Parathyroid adenoma (tissue), 2 donors: ENCODE results near the gene CTTN.

Experiments
- H2AFZ ChIP-seq: fragments of 300-600 bp; sonication (generic); one replicate; pipeline ENCODE4 v1.7.0; 2017; ENCODE audit warnings: antibody characterized with exemption, mild to moderate bottlenecking
- H3K27ac ChIP-seq: fragments of 300-600 bp; sonication (generic); one replicate; pipeline ENCODE4 v1.7.0; 2017
- H3K27me3 ChIP-seq: fragments of 300-600 bp; sonication (generic); one replicate; pipeline ENCODE4 v1.7.0; 2017; ENCODE audit warnings: low read length; ENCODE audit not compliant: control insufficient read depth, insufficient read depth
- H3K36me3 ChIP-seq: fragments of 300-600 bp; sonication (generic); one replicate; pipeline ENCODE4 v1.7.0; 2017; ENCODE audit warnings: low read length; ENCODE audit not compliant: control insufficient read depth, insufficient read depth
- H3K4me1 ChIP-seq: fragments of 300-600 bp; sonication (generic); one replicate; pipeline ENCODE4 v1.7.0; 2017; ENCODE audit warnings: control low read depth
- H3K4me2 ChIP-seq: fragments of 300-600 bp; sonication (generic); one replicate; pipeline ENCODE4 v1.7.0; 2017; ENCODE audit warnings: low read length
- H3K4me3 ChIP-seq: fragments of 300-600 bp; sonication (generic); one replicate; pipeline ENCODE4 v1.7.0; 2017; ENCODE audit warnings: low read depth, low read length
- H3K79me2 ChIP-seq: fragments of 300-600 bp; sonication (generic); one replicate; pipeline ENCODE4 v1.7.0; 2017; ENCODE audit warnings: control low read depth
- H3K9ac ChIP-seq: fragments of 300-600 bp; sonication (generic); one replicate; pipeline ENCODE4 v1.7.0; 2017; ENCODE audit warnings: mild to moderate bottlenecking
- H3K9me3 ChIP-seq: fragments of 300-600 bp; sonication (generic); one replicate; pipeline ENCODE4 v1.7.0; 2017; ENCODE audit warnings: low read length; ENCODE audit not compliant: control insufficient read depth
- TF ChIP-seq, protein P1 (sequence below): fragments of 300-600 bp; sonication (generic); IDR thresholded peaks from one replicate; pipeline ENCODE4 v1.7.0; 2017; ENCODE audit warnings: antibody characterized with exemption, mild to moderate bottlenecking
- donor health status: primary hyperparathyroidism.

CTTN gene

DNA sequence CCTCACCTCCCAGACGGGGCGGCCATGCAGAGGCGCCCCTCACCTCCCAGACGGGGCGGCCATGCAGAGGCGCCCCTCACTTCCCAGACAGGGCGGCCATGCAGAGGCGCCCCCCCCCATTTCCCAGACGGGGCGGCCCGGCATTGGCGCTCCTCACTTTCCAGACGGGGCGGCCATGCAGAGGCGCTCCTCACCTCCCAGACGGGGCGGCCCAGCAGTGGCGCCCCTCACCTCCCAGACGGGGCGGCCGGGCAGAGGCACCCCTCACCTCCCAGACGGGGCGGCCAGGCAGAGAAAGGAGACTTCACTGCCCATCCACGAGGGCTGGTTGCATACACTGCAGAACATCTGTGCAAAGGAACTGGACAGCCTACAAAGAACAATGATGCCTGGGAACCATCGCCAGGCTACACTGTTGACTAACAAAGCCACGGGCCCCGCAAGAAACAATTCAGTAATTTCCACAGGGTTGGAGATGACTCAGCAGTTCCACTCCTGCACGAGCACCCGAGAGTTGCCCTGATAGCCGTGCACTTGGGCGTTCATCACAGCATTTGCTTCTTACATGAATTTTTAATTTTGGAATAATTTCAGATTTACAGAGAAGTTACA lies 58.7 kb downstream of the CTTN start:
- no peak overlapping the region for H3K9ac ChIP-seq
- no peaks in the 10 kb centered on the region for H3K9me3 ChIP-seq
- no peak overlapping the region for H3K27ac ChIP-seq
- TF ChIP-seq, protein P1, sequence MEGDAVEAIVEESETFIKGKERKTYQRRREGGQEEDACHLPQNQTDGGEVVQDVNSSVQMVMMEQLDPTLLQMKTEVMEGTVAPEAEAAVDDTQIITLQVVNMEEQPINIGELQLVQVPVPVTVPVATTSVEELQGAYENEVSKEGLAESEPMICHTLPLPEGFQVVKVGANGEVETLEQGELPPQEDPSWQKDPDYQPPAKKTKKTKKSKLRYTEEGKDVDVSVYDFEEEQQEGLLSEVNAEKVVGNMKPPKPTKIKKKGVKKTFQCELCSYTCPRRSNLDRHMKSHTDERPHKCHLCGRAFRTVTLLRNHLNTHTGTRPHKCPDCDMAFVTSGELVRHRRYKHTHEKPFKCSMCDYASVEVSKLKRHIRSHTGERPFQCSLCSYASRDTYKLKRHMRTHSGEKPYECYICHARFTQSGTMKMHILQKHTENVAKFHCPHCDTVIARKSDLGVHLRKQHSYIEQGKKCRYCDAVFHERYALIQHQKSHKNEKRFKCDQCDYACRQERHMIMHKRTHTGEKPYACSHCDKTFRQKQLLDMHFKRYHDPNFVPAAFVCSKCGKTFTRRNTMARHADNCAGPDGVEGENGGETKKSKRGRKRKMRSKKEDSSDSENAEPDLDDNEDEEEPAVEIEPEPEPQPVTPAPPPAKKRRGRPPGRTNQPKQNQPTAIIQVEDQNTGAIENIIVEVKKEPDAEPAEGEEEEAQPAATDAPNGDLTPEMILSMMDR, result no peak
- no peaks in the 10 kb centered on the region for H3K79me2 ChIP-seq
- H3K4me3 ChIP-seq, result no peak overlapping the region
- no peak overlapping the region for H3K4me2 ChIP-seq
- no peaks in the 10 kb centered on the region for H3K27me3 ChIP-seq
- no peaks in the 10 kb centered on the region for H3K36me3 ChIP-seq
- no peaks in the 10 kb centered on the region for H3K4me1 ChIP-seq
- no peak overlapping the region for H2AFZ ChIP-seq

DNA sequence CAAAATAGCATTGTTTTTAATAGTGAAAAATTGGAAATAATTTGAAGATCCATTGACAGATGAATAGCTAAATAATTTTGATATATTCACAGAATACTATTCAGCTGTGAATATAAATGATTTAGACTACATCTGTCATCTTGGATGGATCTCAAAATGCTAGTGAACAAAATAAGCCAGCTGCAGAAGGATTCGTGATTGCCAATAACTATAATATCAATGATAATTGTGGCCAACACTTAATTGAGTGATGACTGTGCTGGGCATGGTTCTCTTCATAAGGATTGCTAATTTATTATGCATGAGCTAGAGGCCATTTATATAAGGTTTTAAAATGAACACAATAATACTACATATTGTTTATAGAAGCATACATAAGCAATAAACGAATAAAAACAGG lies 60.4 kb downstream of the CTTN start:
- H3K4me3 ChIP-seq, result no peak overlapping the region

GRCh38 chr11:70460111-70460510 lies 61.8 kb downstream of the CTTN start:
- Histone ChIP-seq H3K36me3 (no peaks in the 10 kb centered on the region), H3K9me3 (no peaks in the 10 kb centered on the region), H3K9ac (no peak overlapping the region), H3K4me3 (no peak overlapping the region), H2AFZ (no peak overlapping the region), H3K27ac (no peak overlapping the region), H3K79me2 (no peaks in the 10 kb centered on the region), H3K4me2 (no peak overlapping the region), H3K4me1 (no peaks in the 10 kb centered on the region), H3K27me3 (no peaks in the 10 kb centered on the region)
- TF ChIP-seq, protein P1, result no peak

More for the DNA sequence above, 60.4 kb downstream of the CTTN start:
- Histone ChIP-seq H3K9me3 (no peaks in the 10 kb centered on the region), H3K4me2 (no peak overlapping the region), H3K79me2 (no peaks in the 10 kb centered on the region), H3K27me3 (no peaks in the 10 kb centered on the region), H3K27ac (no peak overlapping the region), H3K36me3 (no peaks in the 10 kb centered on the region), H2AFZ (no peak overlapping the region), H3K9ac (no peak overlapping the region), H3K4me1 (no peaks in the 10 kb centered on the region)
- TF ChIP-seq, protein P1, result no peak

GRCh38 chr11:70460964-70461363 lies 62.6 kb downstream of the CTTN start:
- Histone ChIP-seq H3K79me2 (no peaks in the 10 kb centered on the region), H3K4me2 (no peak overlapping the region), H2AFZ (no peak overlapping the region), H3K27ac (no peak overlapping the region), H3K27me3 (no peaks in the 10 kb centered on the region), H3K36me3 (no peaks in the 10 kb centered on the region), H3K9ac (no peak overlapping the region), H3K9me3 (no peaks in the 10 kb centered on the region), H3K4me3 (no peak overlapping the region), H3K4me1 (no peaks in the 10 kb centered on the region)
- TF ChIP-seq, protein P1, result no peak

GRCh38 chr11:70462818-70463477 lies 64.6 kb downstream of the CTTN start:
- Histone ChIP-seq H3K4me1 (no peaks in the 10 kb centered on the region), H3K79me2 (no peaks in the 10 kb centered on the region), H3K27ac (no peak overlapping the region), H3K9ac (no peak overlapping the region), H3K4me3 (no peak overlapping the region), H2AFZ (no peak overlapping the region), H3K9me3 (no peaks in the 10 kb centered on the region), H3K4me2 (no peak overlapping the region), H3K27me3 (no peaks in the 10 kb centered on the region), H3K36me3 (no peaks in the 10 kb centered on the region)
- TF ChIP-seq, protein P1, result no peak
